GM12892 (cell line): ENCODE results near the gene EPB41L2.

Source experiments
- POLR2A ChIP-seq: IDR thresholded peaks from 2 replicates; pipeline ENCODE4 v1.6.1; 2011; ENCODE audit warnings: low read depth, low read length, control low read depth
- TAF1 ChIP-seq: IDR thresholded peaks from 2 replicates; pipeline ENCODE4 v1.6.1; 2011; ENCODE audit warnings: low read depth, mild to moderate bottlenecking, control low read depth, low read length, borderline replicate concordance

DNA sequence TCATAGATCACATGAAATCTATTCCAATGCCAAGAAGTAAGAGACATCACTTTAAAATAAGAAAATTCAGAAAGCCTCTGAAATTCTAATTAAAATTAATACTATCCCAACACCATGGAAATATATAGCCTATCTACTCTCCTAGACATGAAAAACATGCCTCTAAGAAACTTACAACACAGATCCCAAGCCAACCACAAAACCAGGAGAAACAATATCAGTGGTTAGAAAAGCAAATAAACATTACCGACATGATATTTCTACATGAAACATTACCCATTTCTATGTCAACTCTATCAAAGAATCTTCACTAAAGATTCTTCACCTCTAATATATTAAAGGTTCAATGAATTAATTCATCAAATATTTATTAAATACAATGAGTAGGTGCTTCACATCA, 4.8 kb downstream of the EPB41L2 start:
- TF ChIP-seq POLR2A = no peak
- no peak for TF ChIP-seq TAF1
